AG10803 (cell line): Measurements from ENCODE around the gene PSMD13.
"Not testable (repeated sequence)": the region's sequence is repeated elsewhere in the genome, so short reads cannot be mapped to it uniquely, and the experiment has no call there.

Source experiments
- DNase-seq: peaks from one replicate; pipeline ENCODE4 v3.0.0; 2010; ENCODE audit warnings: low read depth
- H3K4me3 ChIP-seq: 2 replicates; pipeline ENCODE4 v1.5.1; 2011; ENCODE audit warnings: mild to moderate bottlenecking, low read length, control low read depth
- TF ChIP-seq, protein P1 (sequence below): conservative IDR thresholded peaks from 2 replicates; pipeline ENCODE4 v1.5.1; 2011; ENCODE audit warnings: mild to moderate bottlenecking, low read length, control low read depth, inconsistent platforms

The PSMD13 gene

DNA sequence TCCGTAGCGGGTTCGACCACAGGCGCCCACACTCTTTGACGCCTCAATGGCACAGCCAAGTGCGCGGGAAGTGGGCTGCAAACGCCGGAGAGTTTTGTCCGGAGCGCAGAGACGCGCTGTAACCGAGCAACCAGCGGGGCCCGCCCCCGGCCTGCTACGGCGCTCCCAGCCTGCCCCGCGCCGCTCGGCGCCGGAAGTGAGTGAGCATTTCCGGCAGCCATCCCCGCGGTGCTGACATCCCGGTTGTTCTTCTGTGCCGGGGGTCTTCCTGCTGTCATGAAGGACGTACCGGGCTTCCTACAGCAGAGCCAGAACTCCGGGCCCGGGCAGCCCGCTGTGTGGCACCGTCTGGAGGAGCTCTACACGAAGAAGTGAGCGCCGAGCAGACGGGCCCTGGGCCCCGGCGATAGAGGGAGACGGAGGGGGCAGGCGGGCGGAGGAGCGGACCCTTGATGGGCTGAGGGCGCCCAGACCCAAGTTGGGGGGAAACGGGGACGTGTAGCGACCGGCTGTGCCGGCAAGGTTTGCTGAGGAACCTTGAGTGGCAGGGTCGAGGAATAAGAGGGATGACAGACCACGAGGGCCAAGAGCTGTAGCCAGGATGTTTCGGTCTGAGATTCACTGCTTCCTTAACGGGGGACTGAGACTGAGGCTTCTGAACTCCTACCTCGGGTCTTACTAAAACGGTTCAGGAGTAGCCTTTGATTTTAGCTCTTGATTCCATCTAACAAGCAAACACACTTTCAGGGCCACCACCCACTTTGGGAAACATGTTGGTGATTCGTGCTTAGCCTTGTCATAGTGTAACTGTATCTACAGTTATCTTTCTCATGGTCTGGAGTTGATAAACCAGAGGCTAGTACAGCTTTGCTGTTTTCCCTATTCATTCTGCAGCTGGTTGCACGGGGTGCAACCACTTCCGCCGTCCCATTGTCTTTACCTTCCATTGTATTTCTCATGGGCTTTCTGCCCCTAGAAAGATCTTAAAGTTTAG, at the start of gene PSMD13:
PSMD13 (plus strand) TSS at position 203 of the 994 bp plus-strand sequence; CDS start at position 277, 74 bp downstream.
- H3K4me3 ChIP-seq: peak within 1 kb of the TSS; percentile 94
- peak; percentile 74 for DNase-seq
- TF ChIP-seq, protein P1, sequence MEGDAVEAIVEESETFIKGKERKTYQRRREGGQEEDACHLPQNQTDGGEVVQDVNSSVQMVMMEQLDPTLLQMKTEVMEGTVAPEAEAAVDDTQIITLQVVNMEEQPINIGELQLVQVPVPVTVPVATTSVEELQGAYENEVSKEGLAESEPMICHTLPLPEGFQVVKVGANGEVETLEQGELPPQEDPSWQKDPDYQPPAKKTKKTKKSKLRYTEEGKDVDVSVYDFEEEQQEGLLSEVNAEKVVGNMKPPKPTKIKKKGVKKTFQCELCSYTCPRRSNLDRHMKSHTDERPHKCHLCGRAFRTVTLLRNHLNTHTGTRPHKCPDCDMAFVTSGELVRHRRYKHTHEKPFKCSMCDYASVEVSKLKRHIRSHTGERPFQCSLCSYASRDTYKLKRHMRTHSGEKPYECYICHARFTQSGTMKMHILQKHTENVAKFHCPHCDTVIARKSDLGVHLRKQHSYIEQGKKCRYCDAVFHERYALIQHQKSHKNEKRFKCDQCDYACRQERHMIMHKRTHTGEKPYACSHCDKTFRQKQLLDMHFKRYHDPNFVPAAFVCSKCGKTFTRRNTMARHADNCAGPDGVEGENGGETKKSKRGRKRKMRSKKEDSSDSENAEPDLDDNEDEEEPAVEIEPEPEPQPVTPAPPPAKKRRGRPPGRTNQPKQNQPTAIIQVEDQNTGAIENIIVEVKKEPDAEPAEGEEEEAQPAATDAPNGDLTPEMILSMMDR: no peak

DNA sequence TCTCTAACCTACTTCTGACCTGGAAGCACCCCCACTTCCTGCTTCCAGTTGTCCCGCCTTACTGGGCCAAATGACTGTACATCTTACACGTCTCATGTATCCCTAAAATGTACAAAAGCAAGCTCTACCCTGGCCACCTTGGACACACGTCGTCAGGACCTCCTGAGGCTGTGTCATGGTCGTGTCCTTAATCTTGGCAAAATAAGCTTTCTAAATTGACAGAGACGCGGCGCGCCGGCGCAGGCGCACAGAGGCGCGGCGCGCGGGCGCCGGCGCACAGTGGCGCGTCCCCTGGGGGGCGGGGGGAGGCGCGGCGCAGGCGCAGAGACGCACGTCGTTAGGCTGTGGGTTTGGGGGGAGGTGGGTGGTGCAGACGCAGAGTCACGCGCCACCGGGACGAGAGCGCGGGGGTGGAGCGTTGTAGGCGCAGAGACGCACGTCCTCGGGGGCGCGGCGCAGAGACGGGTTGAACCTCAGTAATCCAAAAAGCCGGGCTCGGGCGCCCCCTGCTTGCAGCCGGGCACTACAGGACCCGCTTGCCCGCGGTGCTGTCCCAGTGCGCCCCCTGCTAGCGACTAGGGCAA, 47.5 kb upstream of the PSMD13 start:
- not testable (repeated sequence) for H3K4me3 ChIP-seq, DNase-seq

DNA sequence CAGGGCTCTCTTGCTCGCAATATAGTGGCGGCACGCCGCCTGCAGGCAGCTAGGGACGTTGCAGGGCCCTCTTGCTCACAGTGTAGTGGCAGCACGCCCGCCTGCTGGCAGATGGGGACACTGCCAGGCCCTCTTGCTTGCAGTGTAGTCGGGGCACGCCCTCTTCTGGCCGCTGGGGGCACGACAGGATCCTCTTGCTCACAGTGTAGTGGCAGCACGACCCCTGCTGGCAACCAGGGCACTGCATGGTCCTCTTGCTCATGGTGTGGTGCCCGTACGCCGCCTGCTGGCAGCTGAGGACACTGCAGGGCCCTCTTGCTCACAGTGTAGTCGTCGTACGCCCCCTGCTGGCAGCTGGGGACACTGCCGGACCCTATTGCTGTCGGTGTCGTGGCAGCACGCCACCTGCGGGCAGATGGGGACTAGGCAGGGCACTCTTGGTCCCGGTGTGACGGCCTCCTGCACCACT, 46.9 kb upstream of the PSMD13 start:
- DNase-seq, H3K4me3 ChIP-seq: not testable (repeated sequence)

DNA sequence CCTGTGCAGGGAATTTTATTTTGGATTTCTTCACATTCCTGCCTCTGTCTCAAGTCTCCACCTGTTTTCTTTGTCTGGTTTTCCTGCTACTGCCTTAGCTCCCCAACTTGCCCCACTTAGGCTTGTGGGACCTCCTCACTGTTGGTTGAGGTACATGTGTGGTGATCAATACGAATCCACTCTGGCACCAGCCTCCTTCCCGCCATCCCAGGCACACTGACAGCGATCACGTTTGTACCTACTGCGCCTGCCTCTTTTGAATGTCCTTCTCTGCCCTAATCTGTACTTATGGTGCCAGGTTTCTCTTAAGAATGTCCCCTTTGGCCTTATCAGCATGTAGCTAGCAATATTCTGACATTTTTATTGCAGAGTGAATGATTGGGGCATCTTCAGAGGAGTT, 46.2 kb upstream of the PSMD13 start:
- not testable (repeated sequence) for DNase-seq, H3K4me3 ChIP-seq

DNA sequence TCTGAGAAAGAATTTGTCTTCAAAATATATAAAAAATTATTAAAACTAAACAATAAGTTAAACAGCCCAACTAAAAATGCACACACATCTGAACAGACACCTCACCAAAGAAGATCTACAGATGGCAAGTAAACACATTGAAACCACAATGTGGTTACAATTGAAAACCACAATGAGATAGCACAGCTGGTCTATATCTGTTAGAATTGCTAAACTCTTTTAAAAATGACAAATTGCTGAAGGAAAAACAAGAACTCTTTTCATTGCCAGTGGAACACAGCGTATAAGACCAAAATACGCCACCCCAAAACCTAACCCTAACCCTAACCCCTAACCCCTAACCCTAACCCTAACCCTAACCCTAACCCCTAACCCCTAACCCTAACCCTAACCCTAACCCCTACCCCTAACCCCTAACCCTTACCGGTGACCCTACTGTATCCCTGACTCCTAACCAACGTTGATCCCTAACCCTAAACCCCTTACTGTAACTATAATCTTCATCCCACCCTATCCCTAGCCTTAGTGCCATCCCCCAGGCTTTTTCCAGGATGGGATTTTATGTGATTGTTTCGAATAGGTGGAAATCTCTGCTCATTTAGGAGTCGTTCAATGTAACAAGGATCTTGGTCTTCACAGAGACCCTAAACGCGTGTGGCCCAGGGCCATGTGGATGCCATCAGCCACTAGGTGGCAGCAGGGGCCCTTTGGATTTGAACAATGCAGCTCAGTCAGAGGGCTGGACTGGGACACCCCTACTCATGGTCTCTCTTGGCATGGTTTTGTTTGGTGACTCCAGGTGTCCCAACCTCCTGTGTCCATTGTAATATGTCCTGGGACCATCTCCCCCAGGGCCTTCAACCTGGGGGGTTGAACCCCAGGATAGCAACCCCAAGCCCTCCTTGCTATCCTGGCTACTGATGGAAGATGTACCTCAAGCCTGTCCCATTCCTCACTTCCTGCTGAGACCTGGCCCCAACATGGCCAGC, 45.0 kb upstream of the PSMD13 start:
- DNase-seq, H3K4me3 ChIP-seq: not testable (repeated sequence)
- TF ChIP-seq, protein P1: peak; percentile 31

DNA sequence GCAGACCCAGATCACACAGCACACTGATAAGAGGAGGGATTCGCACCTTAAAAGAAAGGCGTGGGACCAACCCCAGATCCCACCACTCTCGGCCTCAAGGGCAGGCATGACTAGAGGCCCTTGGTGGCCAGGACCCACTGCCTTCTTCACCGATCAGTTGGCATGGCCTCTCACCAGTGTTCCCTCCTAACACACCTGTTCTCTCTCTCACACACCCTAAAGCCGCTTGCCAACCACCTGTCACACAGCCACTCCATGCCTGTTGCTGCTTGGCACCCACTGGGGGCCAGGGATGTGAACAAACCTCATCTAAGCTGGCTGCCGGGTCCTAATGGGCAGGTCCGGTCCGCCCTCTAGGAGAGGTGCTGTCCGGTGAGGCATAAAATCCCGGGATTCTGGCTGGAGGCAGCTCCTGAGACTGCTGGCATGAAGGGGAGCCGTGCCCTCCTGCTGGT, 44.1 kb upstream of the PSMD13 start, which contains the start of gene SCGB1C1:
SCGB1C1 (plus strand) TSS at position 405 of the 455 bp plus-strand sequence; CDS start at position 427, 22 bp downstream.
- DNase-seq, H3K4me3 ChIP-seq: not testable (repeated sequence)

DNA sequence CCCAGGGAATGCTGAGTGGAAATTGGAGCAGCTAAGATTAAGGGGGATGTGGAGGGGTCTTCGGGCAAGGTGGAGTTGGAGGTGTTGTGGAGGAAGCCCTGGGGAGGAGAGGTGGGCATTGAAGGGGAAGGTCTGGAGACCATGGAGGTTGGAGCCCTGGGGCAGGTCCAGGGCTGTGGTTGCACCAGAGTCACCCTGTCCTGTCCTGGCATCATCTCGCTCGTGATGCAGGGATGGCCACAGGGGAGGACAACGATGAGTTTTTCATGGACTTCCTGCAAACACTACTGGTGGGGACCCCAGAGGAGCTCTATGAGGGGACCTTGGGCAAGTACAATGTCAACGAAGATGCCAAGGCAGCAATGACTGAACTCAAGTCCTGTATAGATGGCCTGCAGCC, 43.3 kb upstream of the PSMD13 start:
- H3K4me3 ChIP-seq, DNase-seq: not testable (repeated sequence)

DNA sequence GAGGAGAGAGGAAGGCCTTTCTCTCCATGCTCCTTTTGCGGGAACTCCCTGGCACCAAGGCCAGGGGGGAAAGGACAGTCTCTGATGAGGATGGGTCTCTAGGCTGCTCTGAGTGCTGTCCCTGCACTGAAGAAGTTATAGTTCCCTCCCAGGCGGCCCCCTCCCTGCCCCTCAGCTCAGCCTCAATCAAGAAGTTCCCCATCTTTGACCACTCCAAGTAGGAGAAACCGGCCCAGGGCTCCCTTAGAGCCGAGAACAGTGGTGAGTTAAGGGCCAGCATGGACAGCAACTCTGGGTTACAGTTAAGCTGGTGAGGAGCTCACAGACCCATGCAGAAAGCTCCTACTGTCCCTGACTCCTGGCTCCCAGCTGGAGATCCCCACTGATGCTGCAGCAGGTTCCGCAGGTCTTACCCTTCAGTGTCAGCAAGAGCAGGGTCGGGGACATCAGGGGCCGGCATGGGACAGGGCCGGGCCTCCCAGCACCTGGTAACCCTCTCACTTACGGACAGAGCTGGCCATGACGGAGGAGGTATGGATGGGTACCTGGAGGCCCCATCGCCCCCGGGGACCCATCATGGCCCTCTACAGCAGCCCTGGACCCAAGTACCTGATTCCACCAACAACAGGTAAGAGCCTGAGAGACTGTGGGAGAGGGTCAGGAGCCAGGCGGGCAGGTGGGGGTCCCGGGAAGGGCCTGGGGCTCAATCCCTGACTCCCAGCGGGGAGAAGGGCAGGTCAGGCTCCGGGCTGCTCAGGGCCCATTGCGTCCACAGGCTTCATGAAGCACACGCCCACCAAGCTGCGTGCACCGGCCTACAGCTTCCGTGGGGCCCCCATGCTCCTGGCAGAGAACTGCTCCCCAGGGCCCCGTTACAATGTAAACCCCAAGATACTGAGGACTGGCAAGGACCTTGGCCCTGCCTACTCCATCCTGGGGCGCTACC, 39.7 kb upstream of the PSMD13 start:
- no peak overlapping the region for H3K4me3 ChIP-seq
- DNase-seq: no peak
- TF ChIP-seq, protein P1: no peak
